Right lobe of liver (tissue), 6 donors: ENCODE measurements around the gene TFR2. TPM values are rescaled to one million over a fixed set of nuclear protein-coding genes. Genes with fewer than 3 reads are reported as not detected.

ENCODE experiments used
- ATAC-seq, 4 donors: fragments of 200-7000 bp; cut with Tn5 transposase; one replicate each; pipeline ENCODE4 v1.9.1; 2020; ENCODE audit warnings: mild to moderate bottlenecking in 4 of 4, moderate library complexity in 4 of 4
- DNase-seq, 3 donors: peaks; one replicate each; pipeline ENCODE4 v3.0.0-alpha.2; 2020
- H3K27ac ChIP-seq, 3 donors: fragments of 200-600 bp; one replicate each; pipeline ENCODE4 v1.8.0; 2022
- H3K27me3 ChIP-seq, 2 donors: fragments of 200-600 bp; one replicate each; pipeline ENCODE4 v1.8.0; 2022
- H3K36me3 ChIP-seq, 4 donors: fragments of 200-600 bp; sonication (generic) in 1 of 4; one replicate each; pipeline versions ENCODE4 v1.5.1 to v1.8.0; 2017 to 2022; ENCODE audit warnings: control low read depth in 1 of 4
- H3K4me1 ChIP-seq, 4 donors: fragments of 200-600 bp; sonication (generic) in 1 of 4; one replicate each; pipeline versions ENCODE4 v1.5.1 to v1.8.0; 2017 to 2022; ENCODE audit warnings: control low read depth in 1 of 4
- H3K4me3 ChIP-seq, 3 donors: fragments of 200-600 bp; one replicate each; pipeline ENCODE4 v1.8.0; 2022
- H3K9me3 ChIP-seq, 4 donors: fragments of 200-600 bp; sonication (generic) in 1 of 4; one replicate each; pipeline versions ENCODE4 v1.5.1 to v1.8.0; 2017 to 2022; ENCODE audit warnings: control low read depth in 1 of 4
- POLR2A ChIP-seq: fragments of 450-650 bp; IDR thresholded peaks from one replicate; pipeline ENCODE4 v1.6.1; 2017; ENCODE audit warnings: antibody characterized with exemption, mild to moderate bottlenecking
- WGBS: methylation state at CpG from one replicate; pipeline ENCODE4 v1.1.6; 2018; ENCODE audit warnings: low coverage, low lambda C conversion rate; ENCODE audit not compliant: insufficient coverage; ENCODE audit errors: missing lambda C conversion rate; 5-methylcytosine and 5-hydroxymethylcytosine counted together
- intact Hi-C, 2 donors: fragments of 100-400 bp; cut with DNase I; formaldehyde crosslinking; loops; one replicate each; pipeline versions ENCODE4 v1.11.2 to v1.14.1; 2022
- total RNA-seq, 6 experiments: library from RNA; depleted of rRNA in 2 of 6; stranded (reverse); fragments of >200 nt in 2 of 6; fragmentation: NEBNext Ultra II Directional in 3 of 6; extraction: Animal tissue kit (Norgen Biotek cat#: 25700) in 3 of 6; gene quantifications; one replicate each; pipeline versions ENCODE4 v1.1.0 to v1.2.4, GENCODE V29; 2016 to 2023
- TF ChIP-seq, protein P1 (sequence below), 4 donors: fragments of 200-600 bp in 3 of 4; fragments of 450-650 bp in 1 of 4; IDR thresholded peaks; one replicate each; pipeline versions ENCODE4 v1.5.1 to v1.8.0; 2016 to 2022; ENCODE audit warnings: antibody characterized with exemption in 4 of 4, mild to moderate bottlenecking in 2 of 4
- donor health status: DM: no; HTN: yes; CAD: no.
- donor health status: DM: no; HTN: no; CAD: no.
- donor health status: DM: no; HTN: no; CAD: no.
- donor health status: DM: no; HTN: yes; CAD: no.
- donor health status: DM: no; HTN: yes; CAD: no.

Gene TFR2
- total RNA-seq, 6 experiments from 2014 or later = 413 to 669 (median 501) TPM

DNA sequence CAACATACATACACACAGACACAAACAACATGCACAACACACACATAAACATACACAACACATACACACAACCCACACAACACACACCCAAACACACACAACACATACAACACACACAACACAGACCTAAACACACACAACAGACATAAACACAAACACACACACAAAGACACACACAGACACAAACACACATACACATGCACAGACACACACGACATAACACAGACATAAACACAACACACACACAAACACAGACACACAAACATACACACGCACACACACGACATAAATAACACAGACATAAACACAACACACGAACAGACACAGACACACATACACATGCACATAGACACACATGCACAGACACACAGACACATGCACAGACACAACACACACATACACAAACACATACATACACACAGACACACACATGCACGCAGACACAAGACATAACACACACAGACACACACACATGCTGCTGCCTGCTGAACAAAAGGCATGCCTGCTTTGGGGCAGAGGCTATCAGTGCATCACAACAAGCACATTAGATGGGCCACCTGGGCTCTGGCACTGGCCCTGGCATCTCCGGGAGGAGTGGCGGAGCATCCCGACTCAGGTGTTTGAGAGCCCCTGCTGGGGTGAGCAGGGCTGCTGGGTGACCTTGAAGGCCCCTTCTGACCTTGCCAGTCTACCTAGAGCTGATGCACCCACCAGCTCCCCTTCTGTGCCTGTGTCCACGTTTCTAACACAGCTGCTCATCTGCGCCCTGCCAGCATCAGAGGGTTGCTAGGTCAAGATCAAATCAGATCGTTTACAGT, 60.7 kb downstream of the TFR2 start:
- no peak overlapping the region for H3K4me3 ChIP-seq
- TF ChIP-seq POLR2A = no peak
- TF ChIP-seq, protein P1, sequence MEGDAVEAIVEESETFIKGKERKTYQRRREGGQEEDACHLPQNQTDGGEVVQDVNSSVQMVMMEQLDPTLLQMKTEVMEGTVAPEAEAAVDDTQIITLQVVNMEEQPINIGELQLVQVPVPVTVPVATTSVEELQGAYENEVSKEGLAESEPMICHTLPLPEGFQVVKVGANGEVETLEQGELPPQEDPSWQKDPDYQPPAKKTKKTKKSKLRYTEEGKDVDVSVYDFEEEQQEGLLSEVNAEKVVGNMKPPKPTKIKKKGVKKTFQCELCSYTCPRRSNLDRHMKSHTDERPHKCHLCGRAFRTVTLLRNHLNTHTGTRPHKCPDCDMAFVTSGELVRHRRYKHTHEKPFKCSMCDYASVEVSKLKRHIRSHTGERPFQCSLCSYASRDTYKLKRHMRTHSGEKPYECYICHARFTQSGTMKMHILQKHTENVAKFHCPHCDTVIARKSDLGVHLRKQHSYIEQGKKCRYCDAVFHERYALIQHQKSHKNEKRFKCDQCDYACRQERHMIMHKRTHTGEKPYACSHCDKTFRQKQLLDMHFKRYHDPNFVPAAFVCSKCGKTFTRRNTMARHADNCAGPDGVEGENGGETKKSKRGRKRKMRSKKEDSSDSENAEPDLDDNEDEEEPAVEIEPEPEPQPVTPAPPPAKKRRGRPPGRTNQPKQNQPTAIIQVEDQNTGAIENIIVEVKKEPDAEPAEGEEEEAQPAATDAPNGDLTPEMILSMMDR (IDR thresholded peaks at IDR 0.05) = no peak
- intact Hi-C loops = loop anchor here in 1 of 2 donors (10.0 kb wide), 1 partner anchor 94 kb away; the partner anchor contains the start of gene GNB2
- H3K9me3 ChIP-seq = no peaks in the 10 kb centered on the region
- 80% methylated on average over 5 of the region's 11 CpGs for WGBS
- no peaks in the 10 kb centered on the region for H3K27me3 ChIP-seq
- H3K27ac ChIP-seq = no peak overlapping the region
- DNase-seq (peak in 1 of 3 donors; percentile 43), ATAC-seq (no peak)
- H3K36me3 ChIP-seq = peaks cover 0 to 56% (median 16%) of the 10 kb centered on the region in 4 donors
- peaks cover 0 to 21% (median 5%) of the 10 kb centered on the region in 4 donors for H3K4me1 ChIP-seq

DNA sequence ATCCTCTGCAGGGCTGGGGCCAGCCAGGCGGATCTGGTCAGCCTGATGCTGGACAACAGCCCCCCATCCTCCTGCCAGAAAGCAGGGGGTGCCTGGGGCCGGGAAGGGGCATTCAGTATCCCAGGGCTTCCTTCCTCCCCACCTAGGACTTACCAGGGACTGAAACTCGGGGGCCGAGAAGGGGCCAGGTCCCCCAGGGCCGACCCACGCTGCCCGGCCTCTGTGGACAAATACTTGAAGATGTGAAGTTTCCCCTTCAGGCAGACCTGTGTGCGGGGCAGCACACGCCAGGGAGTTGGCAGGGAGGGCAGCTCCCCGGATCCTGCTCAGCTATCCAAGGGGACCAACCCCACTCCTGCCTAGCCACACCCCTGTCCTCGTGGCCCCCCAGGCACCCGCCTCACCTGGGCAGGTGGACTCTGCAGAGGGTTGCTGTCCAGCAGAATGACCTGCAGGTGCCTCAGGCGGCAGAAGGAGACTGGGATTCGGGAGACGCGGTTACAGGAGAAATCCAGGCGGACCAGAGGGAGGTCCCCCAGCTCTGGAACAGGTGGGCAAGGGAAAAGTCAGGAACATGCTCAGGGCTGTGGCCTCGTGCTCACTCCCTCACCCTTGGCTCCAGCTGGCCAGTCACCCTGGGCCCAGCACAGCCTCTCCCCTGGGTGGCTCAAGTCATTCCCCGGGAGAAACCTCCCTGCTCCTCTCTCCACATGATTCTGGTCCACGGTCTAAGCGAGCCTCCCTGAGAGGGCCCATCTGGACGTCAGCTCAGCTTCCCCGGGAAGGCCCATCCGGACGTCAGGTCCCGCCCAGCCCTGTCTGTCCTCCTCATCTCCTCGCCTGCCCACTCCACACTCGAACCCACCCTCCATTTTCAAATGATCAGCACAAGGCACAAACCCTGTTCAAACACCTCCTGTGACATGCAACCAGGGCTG, 62.8 kb downstream of the TFR2 start:
- Histone ChIP-seq H3K27me3 (no peaks in the 10 kb centered on the region), H3K36me3 (peaks cover 0 to 66% (median 16%) of the 10 kb centered on the region in 4 donors), H3K4me3 (no peak overlapping the region), H3K27ac (no peak overlapping the region), H3K4me1 (peaks cover 0 to 14% (median 5%) of the 10 kb centered on the region in 4 donors), H3K9me3 (no peaks in the 10 kb centered on the region)
- intact Hi-C loops = no loop called here
- TF ChIP-seq POLR2A = no peak
- TF ChIP-seq, protein P1 (IDR thresholded peaks at IDR 0.05) = no peak
- 80% methylated on average over 2 of the region's 28 CpGs for WGBS
- ATAC-seq (no peak), DNase-seq (no peak)

DNA sequence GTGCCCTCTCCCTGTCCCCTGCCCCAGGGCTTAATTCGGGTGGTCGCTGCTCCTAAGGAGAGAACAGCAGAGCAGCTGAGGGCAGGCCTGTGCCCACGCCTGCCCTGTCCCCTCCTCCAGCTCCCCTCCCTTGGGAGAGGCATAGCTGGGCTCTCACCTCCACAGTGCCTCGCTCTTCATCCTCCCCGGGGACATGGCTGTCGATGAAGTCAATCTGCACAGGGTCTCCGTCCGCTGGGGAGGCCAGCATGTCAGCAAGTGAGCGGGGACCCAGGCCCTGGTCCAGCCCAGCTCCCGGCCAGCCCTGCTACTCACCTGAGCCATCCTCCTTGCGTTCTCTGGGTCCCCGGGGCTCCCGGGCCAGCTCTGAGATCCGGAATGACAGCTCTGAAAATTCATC, 63.8 kb downstream of the TFR2 start:
- intact Hi-C loops = no loop called here
- no peak for ATAC-seq

GRCh38 chr7:100577103-100577502, 64.2 kb downstream of the TFR2 start:
- Histone ChIP-seq H3K9me3 (no peaks in the 10 kb centered on the region), H3K27me3 (no peaks in the 10 kb centered on the region), H3K4me3 (no peak overlapping the region), H3K4me1 (peaks cover 0 to 5% (median 0%) of the 10 kb centered on the region in 4 donors), H3K36me3 (peaks cover 0 to 64% (median 14%) of the 10 kb centered on the region in 4 donors), H3K27ac (no peak overlapping the region)
- DNase-seq (no peak), ATAC-seq (no peak)
- TF ChIP-seq, protein P1 (IDR thresholded peaks at IDR 0.05) = no peak
- TF ChIP-seq POLR2A = no peak
- intact Hi-C loops = no loop called here
- 100% methylated on average over 1 of the region's 24 CpGs for WGBS

More for the DNA sequence above, 63.8 kb downstream of the TFR2 start:
- WGBS = 100% methylated on average over 1 of the region's 14 CpGs
- Histone ChIP-seq H3K36me3 (peaks cover 0 to 66% (median 16%) of the 10 kb centered on the region in 4 donors), H3K27ac (no peak overlapping the region), H3K4me3 (no peak overlapping the region), H3K27me3 (no peaks in the 10 kb centered on the region), H3K4me1 (peaks cover 0 to 7% (median under 1%) of the 10 kb centered on the region in 4 donors), H3K9me3 (no peaks in the 10 kb centered on the region)
- no peak for DNase-seq
- TF ChIP-seq, protein P1 (IDR thresholded peaks at IDR 0.05) = no peak
- TF ChIP-seq POLR2A = no peak
